HEK293T (cell line): Measurements from ENCODE around the gene LILRB4.

Experiments used
- BHLHE40 ChIP-seq: fragments of 450-650 bp; IDR thresholded peaks from 2 replicates; pipeline ENCODE4 v1.6.1; 2016; ENCODE audit warnings: mild to moderate bottlenecking, moderate library complexity, borderline replicate concordance
- FOXK2 ChIP-seq: fragments of 450-650 bp; IDR thresholded peaks from 2 replicates; pipeline ENCODE4 v1.6.1; 2016; ENCODE audit warnings: mild to moderate bottlenecking
- FOXM1 ChIP-seq: fragments of 450-650 bp; IDR thresholded peaks from 2 replicates; pipeline ENCODE4 v1.6.1; 2017; ENCODE audit warnings: mild to moderate bottlenecking, borderline replicate concordance
- LEF1 ChIP-seq: fragments of 450-650 bp; IDR thresholded peaks from 2 replicates; pipeline ENCODE4 v1.6.1; 2017; ENCODE audit warnings: mild to moderate bottlenecking, borderline replicate concordance
- SP1 ChIP-seq: fragments of 450-650 bp; IDR thresholded peaks from 2 replicates; pipeline ENCODE4 v1.6.1; 2017
- SUZ12 ChIP-seq: fragments of 450-650 bp; IDR thresholded peaks from 2 replicates; pipeline ENCODE4 v1.6.1; 2016; ENCODE audit warnings: mild to moderate bottlenecking
- TARDBP ChIP-seq: fragments of 450-650 bp; IDR thresholded peaks from 2 replicates; pipeline ENCODE4 v1.6.1; 2016
- ZNF384 ChIP-seq: fragments of 450-650 bp; IDR thresholded peaks from 2 replicates; pipeline ENCODE4 v1.6.1; 2016

DNA sequence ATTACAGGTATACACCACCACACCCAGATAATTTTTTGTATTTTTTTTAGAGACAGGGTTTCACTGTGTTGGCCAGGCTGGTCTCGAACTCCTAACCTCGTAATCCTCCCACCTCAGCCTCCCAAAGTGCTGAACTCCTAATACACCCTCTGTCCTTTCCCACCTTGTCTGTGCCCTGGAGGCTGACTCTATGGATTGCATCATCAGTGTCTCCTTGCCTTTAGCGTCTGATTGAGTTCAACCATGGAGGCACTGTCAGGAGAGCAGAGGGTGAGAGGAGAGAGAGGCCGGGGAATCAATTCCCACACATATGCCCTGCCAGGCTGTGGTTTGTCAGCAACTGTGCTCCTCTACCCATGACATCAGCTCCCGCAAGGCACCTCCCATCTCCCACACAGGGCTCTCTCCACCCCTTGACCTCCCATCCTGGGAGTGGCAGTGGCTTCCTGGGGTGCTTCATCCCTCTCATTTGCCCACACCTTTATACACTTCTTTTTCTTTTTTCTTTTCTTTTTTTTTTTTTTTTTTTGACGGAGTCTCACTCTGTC is 12.6 kb upstream of the LILRB4 start:
- TF ChIP-seq FOXM1 (no peak), BHLHE40 (no peak), ZNF384 (no peak), SP1 (no peak), FOXK2 (no peak), TARDBP (no peak), SUZ12 (no peak), LEF1 (no peak)
